Fibroblast of gingiva (primary cell): ENCODE results near the gene METTL25.

Experiments
- DNase-seq: peaks from one replicate; pipeline ENCODE4 v3.0.0-alpha.2; 2011; ENCODE audit warnings: low read depth

METTL25 gene

GRCh38 chr12:82527165-82527780, 168.9 kb downstream of the METTL25 start:
- peak; percentile 65 for DNase-seq
